Mononuclear cell (primary cell): ENCODE results near the gene GNG2. TPM values are rescaled to one million over a fixed set of nuclear protein-coding genes. Genes with fewer than 3 reads are reported as not detected.

Source experiments
- H3K27me3 ChIP-seq: 2 replicates; pipeline ENCODE4 v1.6.0; 2011; ENCODE audit warnings: low read length, control low read depth; ENCODE audit not compliant: insufficient read depth
- H3K4me1 ChIP-seq: 2 replicates; pipeline ENCODE4 v1.5.1; 2011; ENCODE audit warnings: mild to moderate bottlenecking, low read length, control low read depth; ENCODE audit not compliant: insufficient read depth
- H3K4me3 ChIP-seq: 2 replicates; pipeline ENCODE4 v1.5.1; 2011; ENCODE audit warnings: mild to moderate bottlenecking, low read length, moderate library complexity
- H3K9me3 ChIP-seq: 2 replicates; pipeline ENCODE4 v1.5.1; 2011; ENCODE audit warnings: low read depth, mild to moderate bottlenecking, control low read depth, low read length
- total RNA-seq: library from RNA; depleted of rRNA; stranded (reverse); fragments of >200 nt; gene quantifications from one replicate; pipeline ENCODE4 v1.2.3, GENCODE V29; 2012

The GNG2 gene
- total RNA-seq, 1 donor: 180 TPM

DNA sequence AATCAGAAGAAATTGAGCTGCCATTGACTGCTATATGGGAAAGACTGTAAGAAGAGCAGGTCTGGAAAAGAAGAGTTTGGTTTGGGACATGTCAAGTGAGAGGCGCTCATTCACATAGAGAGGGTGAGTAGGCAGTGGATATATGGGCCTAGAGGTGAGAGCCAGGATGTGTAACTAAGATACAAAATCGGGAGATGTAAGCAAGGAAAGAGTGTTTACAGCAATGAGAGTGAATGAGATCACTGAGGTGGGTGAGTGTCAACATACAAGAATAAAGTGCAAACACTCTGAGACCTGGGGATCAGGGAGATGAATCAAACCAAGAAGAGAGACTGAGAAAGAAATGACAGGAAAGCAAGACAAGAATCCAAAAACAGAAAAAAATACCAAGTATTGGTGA, 70.9 kb downstream of the GNG2 start:
- H3K9me3 ChIP-seq: no peaks in the 10 kb centered on the region
- H3K4me3 ChIP-seq: no peak overlapping the region
- peaks cover 44% of the 10 kb centered on the region for H3K4me1 ChIP-seq
- H3K27me3 ChIP-seq: no peaks in the 10 kb centered on the region

DNA sequence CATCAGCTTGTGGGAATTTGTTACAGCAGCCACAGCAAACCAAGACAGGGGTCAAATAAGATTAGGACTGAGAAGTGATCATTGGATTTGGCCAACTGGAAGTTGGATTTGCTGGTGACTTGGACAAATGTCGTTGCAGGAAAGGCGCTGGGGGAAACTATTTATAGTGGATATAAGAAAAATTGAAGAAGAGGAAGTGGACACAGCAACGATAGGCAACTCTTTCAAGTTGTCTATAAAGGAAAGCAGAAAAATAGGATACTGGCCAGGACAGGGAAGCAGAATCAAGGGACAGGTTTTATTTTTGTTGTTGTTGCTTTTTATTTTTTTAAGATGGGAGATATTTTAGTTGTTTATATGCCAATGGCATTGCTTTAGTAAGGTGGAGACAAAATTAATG, 72.8 kb downstream of the GNG2 start:
- Histone ChIP-seq H3K9me3 (no peaks in the 10 kb centered on the region), H3K4me3 (no peak overlapping the region), H3K27me3 (no peaks in the 10 kb centered on the region), H3K4me1 (peaks cover 44% of the 10 kb centered on the region)

GRCh38 chr14:51938137-51938536, 77.7 kb downstream of the GNG2 start:
- H3K4me1 ChIP-seq: peaks cover 9% of the 10 kb centered on the region
- H3K27me3 ChIP-seq: no peaks in the 10 kb centered on the region
- H3K4me3 ChIP-seq: no peak overlapping the region
- no peaks in the 10 kb centered on the region for H3K9me3 ChIP-seq

DNA sequence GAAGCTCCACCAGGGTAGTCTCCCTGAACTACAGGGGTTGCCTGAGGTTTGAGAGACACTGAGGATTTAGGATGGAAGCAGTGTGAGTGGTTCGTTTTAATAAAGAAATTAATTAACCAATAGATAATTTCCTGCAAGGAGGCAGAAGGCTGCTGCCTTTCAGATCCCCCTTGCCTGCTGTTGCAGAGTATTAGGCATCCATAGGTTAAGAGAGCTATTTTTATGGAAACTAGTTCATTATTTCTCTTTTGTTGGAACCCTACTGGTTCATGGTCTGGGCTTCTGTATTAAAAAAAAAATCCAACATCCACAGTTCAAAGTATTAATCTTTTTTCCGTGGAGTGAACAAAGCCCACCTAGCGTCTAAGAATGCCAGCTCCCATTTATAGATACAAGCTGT, 78.4 kb downstream of the GNG2 start:
- peaks cover 3% of the 10 kb centered on the region for H3K4me1 ChIP-seq

DNA sequence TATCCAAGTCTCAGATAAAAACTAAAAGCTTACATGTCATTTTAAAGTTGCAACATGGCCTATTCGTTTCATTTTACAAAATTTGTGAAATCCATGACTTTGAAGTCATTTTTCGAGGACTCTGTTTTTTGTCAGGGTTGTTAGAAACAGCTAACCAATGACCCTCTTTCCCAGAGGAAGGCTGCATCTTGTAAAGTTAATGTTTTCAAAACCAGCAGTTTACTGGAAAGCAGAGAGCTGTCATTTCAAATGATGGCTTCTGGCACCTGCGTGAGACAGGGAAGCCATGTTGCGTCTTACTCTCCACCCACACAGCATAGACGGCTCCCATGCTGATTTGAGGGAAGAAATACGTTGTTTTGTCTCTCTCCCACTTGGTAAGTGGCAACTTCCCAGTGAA, 78.8 kb downstream of the GNG2 start:
- Histone ChIP-seq H3K4me3 (no peak overlapping the region), H3K4me1 (no peaks in the 10 kb centered on the region), H3K9me3 (no peaks in the 10 kb centered on the region), H3K27me3 (no peaks in the 10 kb centered on the region)

More for the DNA sequence above, 78.4 kb downstream of the GNG2 start:
- Histone ChIP-seq H3K27me3 (no peaks in the 10 kb centered on the region), H3K4me3 (no peak overlapping the region), H3K9me3 (no peaks in the 10 kb centered on the region)

DNA sequence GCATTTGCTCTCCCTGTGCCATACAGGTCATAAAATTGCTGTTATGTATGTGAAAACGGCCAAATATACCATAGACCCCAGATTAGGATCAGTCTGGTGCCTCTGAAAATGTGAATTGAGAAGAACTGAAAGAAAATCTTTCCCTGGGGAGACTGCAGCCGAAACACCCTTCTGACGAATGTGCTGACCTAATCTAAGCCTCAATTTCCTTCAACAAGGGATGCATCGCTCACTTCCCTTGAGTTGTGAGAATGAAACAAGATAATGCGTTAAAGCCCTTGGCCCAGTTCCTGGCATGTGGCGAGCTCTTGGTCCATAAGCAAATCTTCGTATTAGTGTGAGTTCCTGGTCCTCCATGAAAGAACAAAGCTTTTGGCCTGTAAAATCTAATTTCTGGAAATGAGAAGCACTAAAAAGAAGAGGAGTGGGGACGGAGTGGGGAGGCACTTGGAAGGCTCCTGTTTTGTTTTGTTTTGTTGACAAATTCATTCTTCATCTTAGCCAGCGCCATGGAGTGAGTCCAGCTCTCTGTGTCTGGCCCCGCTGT, 79.4 kb downstream of the GNG2 start:
- no peaks in the 10 kb centered on the region for H3K27me3 ChIP-seq
- H3K4me3 ChIP-seq: no peak overlapping the region
- no peaks in the 10 kb centered on the region for H3K4me1 ChIP-seq
- H3K9me3 ChIP-seq: no peaks in the 10 kb centered on the region

DNA sequence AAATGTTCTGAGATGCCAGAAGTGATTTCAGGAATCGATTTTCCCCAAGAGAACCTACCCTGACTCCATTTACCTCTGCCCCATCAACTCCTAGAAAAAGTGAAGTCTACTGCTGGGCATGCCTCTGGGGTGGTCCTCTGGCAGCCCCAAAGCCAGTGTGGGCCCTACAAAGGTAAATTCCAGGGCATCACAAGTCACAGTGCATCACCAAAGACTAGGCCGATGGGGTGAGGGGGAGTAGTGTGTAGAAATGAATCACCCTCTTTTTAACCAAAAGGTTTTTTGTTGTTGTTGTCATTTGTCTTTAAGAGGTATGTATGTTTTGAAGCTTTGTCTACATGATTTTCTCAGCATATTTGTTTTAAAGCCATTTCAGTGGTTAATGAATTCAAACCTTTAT, 82.6 kb downstream of the GNG2 start:
- no peak overlapping the region for H3K4me3 ChIP-seq
- no peaks in the 10 kb centered on the region for H3K9me3 ChIP-seq
- H3K4me1 ChIP-seq: no peaks in the 10 kb centered on the region
- H3K27me3 ChIP-seq: no peaks in the 10 kb centered on the region

GRCh38 chr14:51950007-51950406, 89.6 kb downstream of the GNG2 start:
- Histone ChIP-seq H3K27me3 (no peaks in the 10 kb centered on the region), H3K4me3 (no peak overlapping the region), H3K4me1 (no peaks in the 10 kb centered on the region), H3K9me3 (no peaks in the 10 kb centered on the region)

GRCh38 chr14:51951656-51952055, 91.2 kb downstream of the GNG2 start:
- no peaks in the 10 kb centered on the region for H3K9me3 ChIP-seq
- no peaks in the 10 kb centered on the region for H3K27me3 ChIP-seq
- H3K4me1 ChIP-seq: no peaks in the 10 kb centered on the region
- H3K4me3 ChIP-seq: no peak overlapping the region

DNA sequence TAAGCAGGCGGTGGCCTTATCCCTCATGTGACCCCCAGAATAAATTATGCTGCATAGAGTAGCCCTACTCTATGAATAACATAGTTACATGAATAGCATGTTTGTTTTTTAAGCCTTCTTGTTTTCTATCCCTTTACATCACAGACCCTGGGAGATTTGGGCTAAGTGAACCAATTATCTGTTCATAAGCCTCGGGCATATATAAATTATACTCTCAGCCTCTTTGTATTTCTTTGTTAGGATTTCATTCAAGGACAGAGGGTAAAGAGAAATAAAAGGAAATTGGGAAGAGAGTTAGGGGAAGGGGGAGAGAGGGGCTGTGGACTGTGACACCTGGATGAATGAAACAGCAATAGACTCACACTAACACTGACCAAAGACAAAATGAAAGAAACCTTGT, 93.6 kb downstream of the GNG2 start:
- Histone ChIP-seq H3K4me1 (no peaks in the 10 kb centered on the region), H3K9me3 (no peaks in the 10 kb centered on the region), H3K4me3 (no peak overlapping the region), H3K27me3 (no peaks in the 10 kb centered on the region)

GRCh38 chr14:51954657-51955056, 94.2 kb downstream of the GNG2 start:
- H3K27me3 ChIP-seq: no peaks in the 10 kb centered on the region
- no peaks in the 10 kb centered on the region for H3K4me1 ChIP-seq
- no peaks in the 10 kb centered on the region for H3K9me3 ChIP-seq
- no peak overlapping the region for H3K4me3 ChIP-seq

DNA sequence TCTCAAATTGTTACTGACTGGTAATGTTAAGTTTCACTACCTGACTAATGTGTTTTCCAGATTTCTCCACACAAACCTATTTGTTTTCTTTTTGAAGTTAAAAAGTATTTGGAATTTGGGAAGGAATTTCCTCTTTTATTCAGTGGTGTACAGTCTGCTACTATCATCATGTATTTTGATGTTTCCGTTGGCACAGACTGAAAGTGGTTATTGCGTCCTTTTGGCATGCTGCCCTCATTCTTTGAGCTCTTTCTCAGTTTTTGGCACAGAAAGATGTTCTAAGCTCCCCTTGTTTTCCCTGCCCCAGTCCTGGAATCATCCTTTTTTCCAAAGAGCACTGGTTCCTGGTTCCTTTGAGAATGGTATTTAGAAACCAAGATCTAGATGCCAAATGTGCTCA, 97.5 kb downstream of the GNG2 start:
- Histone ChIP-seq H3K4me1 (peaks cover 5% of the 10 kb centered on the region), H3K9me3 (no peaks in the 10 kb centered on the region), H3K27me3 (no peaks in the 10 kb centered on the region), H3K4me3 (no peak overlapping the region)

- H3K9me3 ChIP-seq: no peaks in the 10 kb centered on the region
- no peaks in the 10 kb centered on the region for H3K27me3 ChIP-seq
- no peak overlapping the region for H3K4me3 ChIP-seq
- peaks cover 5% of the 10 kb centered on the region for H3K4me1 ChIP-seq
These were observed 99.5 kb downstream of the GNG2 start for GRCh38 chr14:51959928-51960327.

- peaks cover 5% of the 10 kb centered on the region for H3K4me1 ChIP-seq
- no peaks in the 10 kb centered on the region for H3K9me3 ChIP-seq
- no peaks in the 10 kb centered on the region for H3K27me3 ChIP-seq
- no peak overlapping the region for H3K4me3 ChIP-seq
These were observed 100.5 kb downstream of the GNG2 start for GRCh38 chr14:51960866-51961265.

GRCh38 chr14:51962711-51963110, 102.3 kb downstream of the GNG2 start:
- no peak overlapping the region for H3K4me3 ChIP-seq
- no peaks in the 10 kb centered on the region for H3K9me3 ChIP-seq
- H3K27me3 ChIP-seq: no peaks in the 10 kb centered on the region

GRCh38 chr14:51963286-51963685, 102.9 kb downstream of the GNG2 start:
- H3K4me1 ChIP-seq: peaks cover 5% of the 10 kb centered on the region
- H3K27me3 ChIP-seq: no peaks in the 10 kb centered on the region
- no peaks in the 10 kb centered on the region for H3K9me3 ChIP-seq
- H3K4me3 ChIP-seq: no peak overlapping the region

More at GRCh38 chr14:51962711-51963110, 102.3 kb downstream of the GNG2 start:
- H3K4me1 ChIP-seq: peaks cover 5% of the 10 kb centered on the region
